Measurements from ENCODE around the gene P2RY6. TPM values are rescaled to one million over a fixed set of nuclear protein-coding genes. Genes with fewer than 3 reads are reported as not detected.

Gene P2RY6
- total RNA-seq, 1 experiment from 2014 or later = 3.3 TPM

GRCh38 chr11:73236854-73237253 lies 35.3 kb upstream of the P2RY6 start:
- DNase-seq (ENCODE audit: low read depth) = peak; percentile 44

GRCh38 chr11:73237471-73238290 lies 34.5 kb upstream of the P2RY6 start:
- peak; percentile 55 for DNase-seq (ENCODE audit: low read depth)

- no peak for DNase-seq (ENCODE audit: low read depth)
Observed at GRCh38 chr11:73239111-73239521, 33.0 kb upstream of the P2RY6 start.

- peak; percentile 25 for DNase-seq (ENCODE audit: low read depth)
Observed at GRCh38 chr11:73239571-73240189, 32.5 kb upstream of the P2RY6 start.

- peak; percentile 62 for DNase-seq (ENCODE audit: low read depth)
Observed at GRCh38 chr11:73240190-73240781, 31.9 kb upstream of the P2RY6 start.

- no peak for DNase-seq (ENCODE audit: low read depth)
Observed at GRCh38 chr11:73241300-73241699, 30.8 kb upstream of the P2RY6 start.

- peak; percentile 76 for DNase-seq (ENCODE audit: low read depth)
Observed at GRCh38 chr11:73242251-73243092, 29.7 kb upstream of the P2RY6 start.

GRCh38 chr11:73243093-73243485 lies 29.0 kb upstream of the P2RY6 start:
- no peak for DNase-seq (ENCODE audit: low read depth)

GRCh38 chr11:73244589-73245240 lies 27.4 kb upstream of the P2RY6 start:
- DNase-seq (ENCODE audit: low read depth) = no peak

- no peak for DNase-seq (ENCODE audit: low read depth)
Observed at GRCh38 chr11:73245461-73245860, 26.7 kb upstream of the P2RY6 start.

GRCh38 chr11:73246303-73246702 lies 25.8 kb upstream of the P2RY6 start:
- DNase-seq (ENCODE audit: low read depth) = no peak

GRCh38 chr11:73248526-73249185 lies 23.5 kb upstream of the P2RY6 start:
- DNase-seq (ENCODE audit: low read depth) = no peak

GRCh38 chr11:73249304-73249703 lies 22.8 kb upstream of the P2RY6 start:
- peak; percentile 89 for DNase-seq (ENCODE audit: low read depth)

- DNase-seq (ENCODE audit: low read depth) = no peak
Observed at GRCh38 chr11:73249853-73250783, 22.0 kb upstream of the P2RY6 start.

- DNase-seq (ENCODE audit: low read depth) = peak; percentile 35
Observed at GRCh38 chr11:73252577-73253191, 19.5 kb upstream of the P2RY6 start.

GRCh38 chr11:73257342-73258103 lies 14.6 kb upstream of the P2RY6 start:
- DNase-seq (ENCODE audit: low read depth) = peak; percentile 99

GRCh38 chr11:73258104-73259035 lies 13.8 kb upstream of the P2RY6 start:
- DNase-seq (ENCODE audit: low read depth) = no peak

Measured in M059J (cell line).